ENCODE measurements around the gene COQ8A. TPM values are rescaled to one million over a fixed set of nuclear protein-coding genes. Genes with fewer than 3 reads are reported as not detected.
A peak's percentile ranks its signal among the peaks of the same experiment; 100 is the strongest.

Gene COQ8A
- total RNA-seq, 2 donors from 2014 or later, result 30.7 to 37.3 TPM

GRCh38 chr1:227016990-227017389 is 76.9 kb downstream of the COQ8A start:
- peak overlapping the region; percentile 15 for H3K4me3 Mint-ChIP-seq
- no peaks in the 10 kb centered on the region for H3K9me3 ChIP-seq (ENCODE audit: control insufficient read depth, low read length, poor library complexity, severe bottlenecking)
- DNase-seq (no peak), ATAC-seq (no peak)
- no peaks in the 10 kb centered on the region for H3K36me3 Mint-ChIP-seq (ENCODE audit: low read depth)
- peaks cover 16% of the 10 kb centered on the region for H3K27me3 Mint-ChIP-seq
- H3K27ac Mint-ChIP-seq, result no peak overlapping the region
- H3K4me1 Mint-ChIP-seq, result peaks cover 2% of the 10 kb centered on the region

GRCh38 chr1:227032396-227032795 is 92.3 kb downstream of the COQ8A start:
- DNase-seq, result no peak
- H3K9me3 ChIP-seq (ENCODE audit: control insufficient read depth, low read length, poor library complexity, severe bottlenecking), result no peaks in the 10 kb centered on the region
- no peak overlapping the region for H3K27ac Mint-ChIP-seq
- ATAC-seq, result no peak
- H3K4me1 Mint-ChIP-seq, result peaks cover 2% of the 10 kb centered on the region
- no peak overlapping the region for H3K4me3 Mint-ChIP-seq
- H3K36me3 Mint-ChIP-seq (ENCODE audit: low read depth), result peaks cover 2% of the 10 kb centered on the region
- H3K27me3 Mint-ChIP-seq, result peaks cover 5% of the 10 kb centered on the region

GRCh38 chr1:227033880-227034279 is 93.8 kb downstream of the COQ8A start:
- no peak overlapping the region for H3K4me3 Mint-ChIP-seq
- H3K4me1 Mint-ChIP-seq, result peaks cover 2% of the 10 kb centered on the region
- DNase-seq (no peak), ATAC-seq (no peak)
- no peaks in the 10 kb centered on the region for H3K9me3 ChIP-seq (ENCODE audit: control insufficient read depth, low read length, poor library complexity, severe bottlenecking)
- peaks cover 2% of the 10 kb centered on the region for H3K36me3 Mint-ChIP-seq (ENCODE audit: low read depth)
- H3K27me3 Mint-ChIP-seq, result no peaks in the 10 kb centered on the region
- no peak overlapping the region for H3K27ac Mint-ChIP-seq

GRCh38 chr1:227035316-227035715 is 95.2 kb downstream of the COQ8A start:
- ATAC-seq (no peak), DNase-seq (no peak)
- peaks cover 2% of the 10 kb centered on the region for H3K4me1 Mint-ChIP-seq
- peaks cover 2% of the 10 kb centered on the region for H3K36me3 Mint-ChIP-seq (ENCODE audit: low read depth)
- no peak overlapping the region for H3K27ac Mint-ChIP-seq
- H3K27me3 Mint-ChIP-seq, result no peaks in the 10 kb centered on the region
- no peaks in the 10 kb centered on the region for H3K9me3 ChIP-seq (ENCODE audit: control insufficient read depth, low read length, poor library complexity, severe bottlenecking)
- no peak overlapping the region for H3K4me3 Mint-ChIP-seq

GRCh38 chr1:227037121-227037520 is 97.0 kb downstream of the COQ8A start:
- DNase-seq (no peak), ATAC-seq (no peak)
- Mint-ChIP-seq H3K4me3 (no peak overlapping the region), H3K36me3 (ENCODE audit: low read depth) (peaks cover 2% of the 10 kb centered on the region), H3K4me1 (peaks cover 2% of the 10 kb centered on the region), H3K27me3 (peaks cover 4% of the 10 kb centered on the region), H3K27ac (no peak overlapping the region)
- H3K9me3 ChIP-seq (ENCODE audit: control insufficient read depth, low read length, poor library complexity, severe bottlenecking), result no peaks in the 10 kb centered on the region

Other genes starting within 250 kb of the COQ8A start
- 100 to 1,000 TPM; 128 to 166 TPM for gene ITPKB, start 201.0 kb upstream of the COQ8A start, total RNA-seq
- gene PSEN2, start 69.7 kb upstream of the COQ8A start, total RNA-seq, result 1 to 10 TPM; 2.0 to 3.4 TPM

Measured in T-helper 17 cell (primary cell).